Tibial nerve (tissue), 4 donors: ENCODE measurements around the gene XRN2.

Experiments used
- CTCF ChIP-seq, 5 experiments: fragments of 200-600 bp in 3 of 5; fragments of 450-650 bp in 2 of 5; sonication (generic) in 3 of 5; IDR thresholded peaks; one replicate each; pipeline ENCODE4 v1.5.1; 2016 to 2019; ENCODE audit warnings: antibody characterized with exemption in 5 of 5, mild to moderate bottlenecking in 3 of 5, moderate library complexity in 2 of 5
- EP300 ChIP-seq, 2 donors: sonication (generic); formaldehyde crosslinking; IDR thresholded peaks; one replicate each; pipeline ENCODE4 v1.6.1; 2017; ENCODE audit warnings: antibody characterized with exemption in 2 of 2, mild to moderate bottlenecking in 1 of 2
- POLR2A ChIP-seq, 2 donors: fragments of 450-650 bp; IDR thresholded peaks; one replicate each; pipeline ENCODE4 v1.6.1; 2017; ENCODE audit warnings: antibody characterized with exemption in 2 of 2, mild to moderate bottlenecking in 2 of 2, moderate library complexity in 2 of 2

GRCh38 chr20:21391972-21392352 lies 88.8 kb downstream of the XRN2 start:
- TF ChIP-seq CTCF (IDR thresholded peaks at IDR 0.05), result no peak
- TF ChIP-seq POLR2A (IDR thresholded peaks at IDR 0.05), result no peak
- no peak for TF ChIP-seq EP300 (IDR thresholded peaks at IDR 0.05)
